Endothelial cell of umbilical vein (primary cell): Measurements from ENCODE around the gene ADD1.

ENCODE experiments used
- POLR2A ChIP-seq: IDR thresholded peaks from 2 replicates; pipeline ENCODE4 v1.6.1; 2012; ENCODE audit warnings: low read depth, mild to moderate bottlenecking, control low read depth, low read length
- TF ChIP-seq, protein P1 (sequence below), 2 donors: IDR thresholded peaks; 1 replicate in 1 of 2; 2 replicates in 1 of 2; pipeline ENCODE4 v1.5.1; 2011; ENCODE audit warnings: low read length in 2 of 2, mild to moderate bottlenecking in 2 of 2, moderate library complexity in 2 of 2, control low read depth in 1 of 2, inconsistent platforms in 1 of 2, low read depth in 1 of 2; ENCODE audit not compliant: insufficient read depth in 1 of 2; ENCODE audit errors: extremely low read depth in 1 of 2

DNA sequence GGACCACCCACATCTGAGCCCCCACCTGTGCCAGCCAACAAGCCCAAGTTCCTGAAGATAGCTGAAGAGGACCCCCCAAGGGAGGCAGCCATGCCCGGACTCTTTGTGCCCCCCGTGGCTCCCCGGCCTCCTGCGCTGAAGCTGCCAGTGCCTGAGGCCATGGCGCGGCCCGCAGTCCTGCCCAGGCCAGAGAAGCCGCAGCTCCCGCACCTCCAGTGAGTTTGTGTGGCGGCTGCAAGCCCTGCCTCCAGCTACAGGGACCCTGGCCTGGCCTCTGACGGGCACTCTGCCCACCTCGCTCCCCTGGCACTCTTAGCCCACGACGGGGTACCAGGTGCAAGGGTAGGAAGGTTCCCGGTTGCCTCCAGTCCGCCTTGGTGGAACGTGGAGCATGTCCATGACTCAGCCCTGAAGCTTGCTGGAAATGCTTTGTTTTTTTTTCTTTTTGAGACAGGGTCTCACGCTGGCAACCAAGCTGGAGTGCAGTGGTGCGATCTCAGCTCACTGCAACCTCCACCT, 13.7 kb upstream of the ADD1 start:
- TF ChIP-seq POLR2A: no peak
- TF ChIP-seq, protein P1, sequence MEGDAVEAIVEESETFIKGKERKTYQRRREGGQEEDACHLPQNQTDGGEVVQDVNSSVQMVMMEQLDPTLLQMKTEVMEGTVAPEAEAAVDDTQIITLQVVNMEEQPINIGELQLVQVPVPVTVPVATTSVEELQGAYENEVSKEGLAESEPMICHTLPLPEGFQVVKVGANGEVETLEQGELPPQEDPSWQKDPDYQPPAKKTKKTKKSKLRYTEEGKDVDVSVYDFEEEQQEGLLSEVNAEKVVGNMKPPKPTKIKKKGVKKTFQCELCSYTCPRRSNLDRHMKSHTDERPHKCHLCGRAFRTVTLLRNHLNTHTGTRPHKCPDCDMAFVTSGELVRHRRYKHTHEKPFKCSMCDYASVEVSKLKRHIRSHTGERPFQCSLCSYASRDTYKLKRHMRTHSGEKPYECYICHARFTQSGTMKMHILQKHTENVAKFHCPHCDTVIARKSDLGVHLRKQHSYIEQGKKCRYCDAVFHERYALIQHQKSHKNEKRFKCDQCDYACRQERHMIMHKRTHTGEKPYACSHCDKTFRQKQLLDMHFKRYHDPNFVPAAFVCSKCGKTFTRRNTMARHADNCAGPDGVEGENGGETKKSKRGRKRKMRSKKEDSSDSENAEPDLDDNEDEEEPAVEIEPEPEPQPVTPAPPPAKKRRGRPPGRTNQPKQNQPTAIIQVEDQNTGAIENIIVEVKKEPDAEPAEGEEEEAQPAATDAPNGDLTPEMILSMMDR (IDR thresholded peaks at IDR 0.05; ENCODE audit: extremely low read depth in 1 of 2, insufficient read depth in 1 of 2, low read depth in 1 of 2, low read length in 2 of 2): no peak
